HG03139 (cell line): ENCODE measurements around the gene ADAMTS4.

Source experiments
- ATAC-seq: cut with Tn5 transposase; IDR thresholded peaks from one replicate; pipeline ENCODE4 v1.9.1; 2021; ENCODE audit not compliant: unreplicated experiment

The ADAMTS4 gene

GRCh38 chr1:161222175-161223019 lies 23.5 kb upstream of the ADAMTS4 start:
- no peak for ATAC-seq

- ATAC-seq = no peak
Observed at GRCh38 chr1:161220002-161220401, 21.1 kb upstream of the ADAMTS4 start.

GRCh38 chr1:161219078-161219892 lies 20.4 kb upstream of the ADAMTS4 start:
- ATAC-seq = no peak

- ATAC-seq = no peak
Observed at GRCh38 chr1:161218301-161219077, 19.6 kb upstream of the ADAMTS4 start.

- ATAC-seq = no peak
Observed at GRCh38 chr1:161217831-161218230, 19.0 kb upstream of the ADAMTS4 start.

DNA sequence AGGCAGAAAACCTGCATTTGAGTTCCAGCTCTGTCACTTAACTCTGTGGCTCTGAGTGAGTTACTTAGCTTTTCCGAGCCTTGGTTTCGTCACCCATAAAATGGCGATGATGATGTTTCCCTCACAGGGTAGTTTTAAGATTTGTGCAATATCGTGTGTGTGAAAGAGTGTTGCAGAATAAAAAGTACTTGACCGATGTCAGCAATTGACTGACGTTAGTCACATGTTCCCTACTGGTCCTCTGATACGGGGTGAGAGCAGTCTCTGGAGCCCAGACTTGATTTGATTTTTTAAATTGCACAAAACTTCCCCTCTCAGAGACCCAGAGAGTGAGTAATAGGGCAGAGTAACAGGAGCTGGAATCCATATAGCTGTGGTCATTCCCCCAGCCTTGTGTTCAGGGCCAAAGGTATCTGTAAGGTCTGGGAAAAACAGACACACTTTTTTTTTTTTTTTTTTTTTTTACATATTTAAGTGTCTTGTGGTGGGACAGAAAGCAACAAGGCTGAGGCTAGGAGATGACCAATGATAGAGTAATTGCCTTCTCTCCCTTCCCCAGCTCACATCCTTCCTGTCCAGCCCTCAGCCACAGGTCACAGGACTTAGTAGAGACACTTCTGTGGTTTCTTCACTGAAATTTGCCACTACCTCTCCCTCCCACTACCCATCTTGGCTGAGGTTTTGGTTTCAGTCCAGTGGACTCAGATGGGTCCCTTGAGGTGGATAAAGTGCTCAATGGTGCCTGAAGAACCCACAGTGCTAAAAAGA lies 18.3 kb upstream of the ADAMTS4 start:
- peak; percentile 80 for ATAC-seq

GRCh38 chr1:161215076-161215475 lies 16.2 kb upstream of the ADAMTS4 start, which contains the start of gene FCER1G:
FCER1G (plus strand) TSS chr1:161215295; CDS start chr1:161215322, 27 bp downstream.
- no peak for ATAC-seq

GRCh38 chr1:161214369-161214768 lies 15.5 kb upstream of the ADAMTS4 start:
- ATAC-seq = no peak

DNA sequence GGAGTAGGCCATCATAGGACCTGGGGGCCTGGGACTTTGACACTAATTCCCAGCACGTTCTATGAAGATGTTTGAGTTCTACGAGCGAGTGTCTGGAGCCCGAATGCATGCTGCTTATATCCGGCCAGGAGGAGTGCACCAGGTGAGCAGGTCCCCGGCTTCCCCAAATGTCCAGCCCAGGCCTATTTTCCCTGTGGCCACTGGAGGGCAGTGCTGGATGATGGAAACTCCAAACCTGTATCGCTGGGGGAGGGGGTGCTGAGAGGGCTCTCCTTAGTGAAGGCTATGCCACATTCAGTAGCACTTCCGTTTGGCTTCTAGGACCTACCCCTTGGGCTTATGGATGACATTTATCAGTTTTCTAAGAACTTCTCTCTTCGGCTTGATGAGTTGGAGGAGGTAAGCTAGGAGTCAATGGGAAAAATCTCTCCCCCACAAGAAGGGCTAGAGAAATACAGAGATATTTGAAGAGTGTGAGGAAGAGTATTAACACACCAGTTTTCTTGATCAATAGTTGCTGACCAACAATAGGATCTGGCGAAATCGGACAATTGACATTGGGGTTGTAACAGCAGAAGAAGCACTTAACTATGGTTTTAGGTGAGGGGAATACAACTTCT lies 11.0 kb upstream of the ADAMTS4 start:
- no peak for ATAC-seq

- ATAC-seq = no peak
Observed at GRCh38 chr1:161207173-161207572, 8.3 kb upstream of the ADAMTS4 start.

DNA sequence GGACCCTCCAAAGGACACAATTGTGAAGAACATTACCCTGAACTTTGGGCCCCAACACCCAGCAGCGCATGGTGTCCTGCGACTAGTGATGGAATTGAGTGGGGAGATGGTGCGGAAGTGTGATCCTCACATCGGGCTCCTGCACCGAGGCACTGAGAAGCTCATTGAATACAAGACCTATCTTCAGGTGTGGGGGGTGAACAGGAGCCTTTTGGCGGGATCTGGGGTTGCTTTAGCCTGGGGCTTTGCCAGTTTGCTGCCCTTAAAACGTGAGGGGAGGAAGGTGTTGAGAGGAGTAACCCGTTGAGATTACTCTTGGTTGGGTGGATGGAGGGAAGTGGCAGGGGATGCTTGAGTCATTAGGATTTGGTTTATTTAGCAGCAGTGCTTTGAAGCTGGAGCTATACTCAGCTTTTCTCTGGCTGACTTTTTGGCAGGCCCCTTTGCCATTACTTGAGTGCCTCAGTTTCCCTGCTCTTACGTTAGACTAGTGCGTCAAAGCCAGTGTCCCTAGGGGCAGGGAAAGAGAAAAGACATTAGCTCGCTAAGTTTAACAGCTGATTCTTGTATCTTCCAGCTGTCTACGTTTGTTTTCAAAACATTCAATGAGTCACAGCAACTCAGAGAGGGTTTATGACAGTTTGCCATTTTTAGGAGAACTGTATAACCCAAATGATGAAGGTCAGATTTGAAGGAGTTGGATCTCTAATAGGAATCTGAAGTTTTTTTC lies 7.7 kb upstream of the ADAMTS4 start:
- no peak for ATAC-seq

DNA sequence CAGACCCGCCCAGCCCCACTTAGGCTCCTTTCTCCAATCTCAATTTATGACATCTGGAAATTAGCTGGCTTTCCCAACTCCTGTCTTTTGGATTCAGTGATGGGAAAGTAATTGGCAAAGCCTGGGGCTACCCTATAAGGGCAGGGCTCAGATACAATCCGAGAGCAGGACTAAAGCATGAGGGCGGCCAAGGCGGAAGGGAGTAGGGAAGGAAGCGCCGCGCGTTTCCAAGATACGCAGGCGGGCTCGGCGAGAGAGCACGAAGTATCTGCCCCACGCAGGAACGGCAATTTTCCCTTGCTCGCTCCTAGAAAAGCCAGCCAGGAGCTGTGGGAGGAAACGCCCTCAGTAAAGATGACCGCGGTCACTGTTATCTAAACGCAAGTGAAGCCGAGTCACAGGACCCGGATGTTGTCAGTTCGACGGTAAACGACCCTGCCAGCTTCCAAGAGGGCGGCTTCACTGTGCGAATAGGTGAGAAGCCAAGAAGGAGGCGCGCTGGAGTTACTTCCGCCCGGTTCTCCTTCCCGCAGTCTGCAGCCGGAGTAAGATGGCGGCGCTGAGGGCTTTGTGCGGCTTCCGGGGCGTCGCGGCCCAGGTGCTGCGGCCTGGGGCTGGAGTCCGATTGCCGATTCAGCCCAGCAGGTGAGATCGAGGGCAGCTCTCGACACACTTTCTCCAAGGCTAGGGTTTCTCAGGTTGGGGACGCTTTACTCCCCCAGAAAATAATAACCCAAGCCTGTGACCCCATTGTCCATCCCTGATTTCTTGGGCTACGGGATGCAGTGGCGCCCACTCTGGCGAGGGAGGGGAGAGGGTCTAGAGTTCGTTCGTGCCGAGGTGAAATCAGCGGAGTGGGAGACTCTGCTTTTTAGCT lies 3.2 kb upstream of the ADAMTS4 start, which contains the start of gene NDUFS2:
NDUFS2 (plus strand) TSS at position 532 of the 877 bp plus-strand sequence; CDS start at position 551, 19 bp downstream.
- peak; percentile 97 for ATAC-seq

- ATAC-seq = no peak
Observed at GRCh38 chr1:161200992-161201835, 2.4 kb upstream of the ADAMTS4 start.

- ATAC-seq = no peak
Observed at GRCh38 chr1:161200421-161200991, 1.7 kb upstream of the ADAMTS4 start.

DNA sequence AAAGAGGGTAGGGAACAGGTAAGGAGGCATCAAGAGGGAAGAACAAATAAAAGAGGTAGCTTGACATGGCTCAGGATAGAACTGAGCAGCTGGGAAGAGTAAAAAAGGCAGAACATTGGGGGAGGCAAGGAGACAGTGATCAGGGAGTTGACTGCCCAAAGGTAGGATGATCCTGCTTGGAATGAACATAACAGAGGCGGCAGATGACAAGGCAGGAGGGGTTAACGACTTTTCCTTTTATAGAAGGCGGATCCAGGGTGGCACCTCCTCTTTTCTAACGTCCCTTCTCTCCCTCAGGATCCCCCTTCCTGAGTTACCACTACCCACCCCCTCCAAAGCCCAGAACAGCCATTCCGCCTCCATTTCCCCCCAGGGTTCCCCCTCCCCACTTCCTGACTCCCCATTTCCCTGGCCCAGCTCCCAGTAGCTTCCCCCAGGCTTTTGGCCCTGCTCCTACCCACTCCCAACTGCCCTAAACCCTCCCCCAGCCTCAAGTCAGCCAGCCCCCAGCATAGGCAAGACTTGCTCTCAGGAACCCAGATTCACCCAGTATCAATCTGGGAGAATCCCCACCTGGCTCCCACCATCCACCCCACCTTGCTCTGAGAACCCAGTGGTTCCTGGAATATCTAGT lies 769 bp upstream of the ADAMTS4 start:
- ATAC-seq = no peak

- ATAC-seq = no peak
Observed at GRCh38 chr1:161198194-161198896, 509 bp downstream of the ADAMTS4 start.
